ENCODE data around the gene DUSP7.

Gene DUSP7

DNA sequence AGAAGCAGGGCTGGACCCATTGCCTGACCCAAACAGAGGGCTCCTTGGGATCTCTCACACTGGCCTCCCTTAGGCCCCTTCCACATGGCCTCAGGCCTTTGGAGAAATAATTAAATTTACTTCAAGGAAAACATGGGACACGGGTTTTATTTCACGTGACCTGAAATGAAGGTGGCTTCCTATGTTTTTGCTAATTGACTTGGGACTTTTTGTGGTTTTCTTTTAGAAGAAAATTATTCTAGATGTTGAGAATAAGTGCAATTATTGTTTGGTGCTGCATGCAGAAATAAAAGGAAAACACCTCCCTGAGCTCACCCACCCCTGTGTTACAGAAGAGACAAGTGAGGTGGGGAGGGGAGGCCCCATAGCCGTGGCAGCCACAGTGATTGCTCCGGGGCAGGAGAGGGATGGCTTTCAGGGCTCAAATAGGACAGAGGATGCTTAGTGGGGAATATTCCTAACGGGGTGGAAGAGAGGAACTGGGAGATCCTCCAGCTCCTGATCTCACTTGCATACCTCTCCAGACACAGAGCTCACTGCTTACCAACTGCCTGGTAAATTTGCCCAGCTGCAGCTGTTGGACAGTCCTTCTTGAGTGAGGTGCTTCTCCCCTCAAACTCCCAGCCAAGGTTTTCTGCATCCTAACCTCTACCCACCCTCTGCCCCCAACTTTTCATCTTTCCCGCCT, 31.5 kb downstream of the DUSP7 start:
- in situ Hi-C loops (cut with HindIII; ENCODE audit: low sequenced_read_pairs): no loop called here
- no peak for DNase-seq (ENCODE audit: low read depth, low spot score)
- TF ChIP-seq, protein P1, sequence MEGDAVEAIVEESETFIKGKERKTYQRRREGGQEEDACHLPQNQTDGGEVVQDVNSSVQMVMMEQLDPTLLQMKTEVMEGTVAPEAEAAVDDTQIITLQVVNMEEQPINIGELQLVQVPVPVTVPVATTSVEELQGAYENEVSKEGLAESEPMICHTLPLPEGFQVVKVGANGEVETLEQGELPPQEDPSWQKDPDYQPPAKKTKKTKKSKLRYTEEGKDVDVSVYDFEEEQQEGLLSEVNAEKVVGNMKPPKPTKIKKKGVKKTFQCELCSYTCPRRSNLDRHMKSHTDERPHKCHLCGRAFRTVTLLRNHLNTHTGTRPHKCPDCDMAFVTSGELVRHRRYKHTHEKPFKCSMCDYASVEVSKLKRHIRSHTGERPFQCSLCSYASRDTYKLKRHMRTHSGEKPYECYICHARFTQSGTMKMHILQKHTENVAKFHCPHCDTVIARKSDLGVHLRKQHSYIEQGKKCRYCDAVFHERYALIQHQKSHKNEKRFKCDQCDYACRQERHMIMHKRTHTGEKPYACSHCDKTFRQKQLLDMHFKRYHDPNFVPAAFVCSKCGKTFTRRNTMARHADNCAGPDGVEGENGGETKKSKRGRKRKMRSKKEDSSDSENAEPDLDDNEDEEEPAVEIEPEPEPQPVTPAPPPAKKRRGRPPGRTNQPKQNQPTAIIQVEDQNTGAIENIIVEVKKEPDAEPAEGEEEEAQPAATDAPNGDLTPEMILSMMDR (IDR thresholded peaks at IDR 0.05; ENCODE audit: low read depth, low read length): no peak
- H3K4me3 ChIP-seq (ENCODE audit: low read depth, low read length): no peak overlapping the region

DNA sequence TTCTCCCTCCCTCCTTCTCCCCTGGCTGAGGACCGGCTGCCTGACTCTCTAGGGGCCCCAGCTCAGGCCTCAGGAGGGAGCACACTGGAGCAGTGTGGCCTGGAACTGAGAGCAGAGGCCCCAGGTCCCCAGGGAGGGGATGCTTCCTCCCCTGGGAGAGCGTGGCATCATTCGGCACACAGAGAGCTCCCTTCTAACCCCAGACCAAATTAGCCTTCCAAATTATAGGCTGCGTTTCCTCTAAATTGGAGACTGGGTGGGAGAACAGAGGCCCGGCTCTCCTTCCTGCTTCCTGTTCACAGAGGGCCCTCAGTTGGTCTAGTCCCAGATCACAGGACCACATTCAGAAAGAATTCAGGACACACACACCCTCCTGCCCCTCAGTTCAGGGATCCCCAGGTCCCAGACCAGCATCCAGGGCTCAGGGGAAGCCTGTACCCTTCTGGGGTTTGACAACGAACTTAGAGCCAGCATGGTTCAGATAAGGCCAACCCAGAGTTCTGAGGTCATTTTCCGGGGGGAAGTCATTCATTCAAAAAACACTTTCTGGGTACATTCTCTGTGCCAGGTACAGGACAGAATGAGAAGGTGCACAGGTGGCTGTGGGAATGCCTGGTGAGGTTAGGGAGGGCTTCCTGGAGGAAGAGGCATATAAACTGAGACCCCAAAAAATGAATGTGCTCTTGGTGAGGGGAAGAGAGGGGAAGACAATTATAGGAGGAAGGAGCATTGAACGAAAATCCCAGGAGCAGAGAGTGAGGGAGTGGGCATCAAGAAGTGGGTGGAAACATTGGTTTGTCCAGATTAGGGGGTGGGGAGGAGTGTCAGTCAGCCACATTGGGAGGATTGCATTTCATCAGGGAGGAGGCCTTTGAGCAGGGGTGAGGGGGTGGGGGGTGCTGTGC, 32.3 kb downstream of the DUSP7 start:
- no peak overlapping the region for H3K4me3 ChIP-seq (ENCODE audit: low read depth, low read length)
- in situ Hi-C loops (cut with HindIII; ENCODE audit: low sequenced_read_pairs): no loop called here

DNA sequence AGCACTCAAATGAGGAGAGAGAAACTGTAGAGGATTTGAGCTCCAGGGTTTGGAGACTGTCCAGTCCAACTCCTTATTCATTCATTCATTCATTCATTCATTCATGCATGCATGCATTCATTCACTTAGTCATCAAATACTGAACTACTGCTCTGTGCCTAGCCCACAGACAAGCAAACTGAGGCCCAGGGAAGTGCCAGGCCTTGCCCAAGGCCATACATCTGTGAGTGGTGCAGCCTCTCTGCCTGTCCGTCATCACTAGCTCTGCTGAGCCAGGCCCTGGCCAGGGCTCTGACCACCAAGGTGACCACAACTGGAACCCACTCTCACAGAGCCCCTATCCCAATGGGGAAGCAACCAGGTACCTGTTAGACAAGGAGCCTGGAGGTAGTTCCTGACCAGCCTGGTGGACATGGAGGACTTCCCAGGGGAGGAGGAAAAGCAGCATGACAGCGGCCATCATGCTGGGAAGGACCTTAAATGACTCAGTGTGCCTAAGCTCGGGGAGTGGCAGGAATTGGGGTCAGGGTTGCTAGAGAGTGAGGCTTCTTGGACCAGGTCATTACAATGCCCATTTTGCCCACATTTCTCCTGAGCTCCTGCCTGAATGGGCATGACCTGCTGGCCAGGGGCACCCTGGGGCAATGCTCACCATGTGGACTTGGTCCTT, 33.1 kb downstream of the DUSP7 start:
- in situ Hi-C loops (cut with HindIII; ENCODE audit: low sequenced_read_pairs): no loop called here
- no peak for DNase-seq (ENCODE audit: low read depth, low spot score)
- no peak overlapping the region for H3K4me3 ChIP-seq (ENCODE audit: low read depth, low read length)
- TF ChIP-seq, protein P1 (IDR thresholded peaks at IDR 0.05; ENCODE audit: low read depth, low read length): no peak

More for the DNA sequence above, 32.3 kb downstream of the DUSP7 start:
- no peak for DNase-seq (ENCODE audit: low read depth, low spot score)
- TF ChIP-seq, protein P1 (IDR thresholded peaks at IDR 0.05; ENCODE audit: low read depth, low read length): no peak

DNA sequence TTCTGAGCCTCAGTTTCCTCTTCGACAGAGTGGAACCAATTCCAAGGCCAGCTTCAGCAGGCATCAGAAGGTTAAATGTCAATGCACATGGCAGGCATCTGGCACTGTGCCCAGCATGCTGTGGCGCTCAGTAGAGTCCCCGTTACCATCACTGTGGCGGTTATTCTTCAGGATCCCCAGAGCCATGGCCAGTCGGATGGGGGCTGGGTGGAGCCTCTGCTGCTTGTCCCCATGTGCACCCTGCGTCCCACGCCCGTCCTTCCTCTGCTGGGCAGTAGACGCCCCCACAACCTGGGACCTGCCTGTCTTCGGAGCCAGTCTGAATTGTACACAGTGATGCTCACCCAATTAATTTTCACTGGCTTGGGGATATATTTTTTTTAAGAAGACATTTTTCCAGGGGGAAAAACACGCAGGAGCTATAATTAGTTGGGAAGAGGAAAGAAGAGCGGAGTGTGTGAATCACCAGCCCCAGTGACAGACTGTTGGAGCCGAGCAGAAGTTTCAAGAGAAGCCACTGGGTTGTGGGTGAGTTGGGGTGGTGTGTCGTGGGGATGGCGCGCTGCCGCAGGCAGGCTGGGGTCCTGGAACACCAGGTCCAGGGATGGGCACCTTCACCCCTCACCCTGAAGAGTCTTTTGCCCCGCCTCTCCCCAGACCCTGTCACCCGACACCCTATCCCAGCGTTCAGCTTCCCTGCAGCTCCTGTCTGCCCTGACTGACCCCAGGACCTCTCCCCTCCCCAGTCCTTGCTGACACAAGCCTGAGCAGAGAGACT, 33.9 kb downstream of the DUSP7 start:
- TF ChIP-seq, protein P1 (IDR thresholded peaks at IDR 0.05; ENCODE audit: low read depth, low read length): no peak
- DNase-seq (ENCODE audit: low read depth, low spot score): no peak
- no peak overlapping the region for H3K4me3 ChIP-seq (ENCODE audit: low read depth, low read length)
- in situ Hi-C loops (cut with HindIII; ENCODE audit: low sequenced_read_pairs): no loop called here

DNA sequence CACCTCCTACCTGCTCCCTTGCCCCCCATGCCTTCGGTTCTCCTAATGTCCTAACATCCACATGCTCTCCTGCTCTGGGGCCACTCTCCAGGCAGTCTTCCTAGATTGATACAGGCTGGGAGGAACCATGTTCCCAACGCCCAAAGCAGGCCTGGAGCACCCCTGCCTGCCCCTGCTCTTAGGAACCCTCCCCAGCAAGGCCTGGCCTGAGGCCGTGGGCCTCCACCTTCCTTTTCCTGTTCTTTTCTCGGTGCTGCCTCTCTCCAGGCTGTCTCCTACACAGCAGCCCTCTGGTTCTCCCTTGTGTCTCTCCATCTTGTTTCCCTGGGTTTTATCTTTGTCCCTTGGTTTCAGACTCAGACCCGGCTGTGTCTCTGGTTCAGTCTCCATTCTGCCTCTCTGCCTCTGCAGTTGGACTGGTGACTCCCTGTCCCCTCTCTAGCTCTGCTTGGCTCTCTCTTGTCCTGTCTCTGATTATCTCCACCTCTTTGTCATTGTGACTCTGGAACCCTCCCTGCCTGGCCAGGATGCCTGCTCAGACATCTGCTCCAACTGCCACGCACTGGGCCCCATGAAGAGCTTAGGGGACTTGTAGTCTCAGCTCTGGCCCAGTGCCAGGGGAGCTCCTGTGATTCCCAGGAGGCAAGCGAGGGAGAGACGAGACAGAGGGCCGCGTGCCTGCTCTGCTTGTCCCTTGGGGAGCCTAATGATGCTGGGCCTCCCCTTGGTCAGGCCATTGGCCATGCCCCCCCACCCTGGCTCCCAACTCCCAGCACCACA, 34.7 kb downstream of the DUSP7 start:
- no peak for DNase-seq (ENCODE audit: low read depth, low spot score)
- H3K4me3 ChIP-seq (ENCODE audit: low read depth, low read length): no peak overlapping the region
- in situ Hi-C loops (cut with HindIII; ENCODE audit: low sequenced_read_pairs): no loop called here
- TF ChIP-seq, protein P1 (IDR thresholded peaks at IDR 0.05; ENCODE audit: low read depth, low read length): no peak
